Measurements from ENCODE around the gene MTFP1. TPM values are rescaled to one million over a fixed set of nuclear protein-coding genes. Genes with fewer than 3 reads are reported as not detected.

The MTFP1 gene
- total RNA-seq, 3 donors from 2014 or later, result 2.9 to 16.7 (median 14.4) TPM

GRCh38 chr22:30429887-30430286 is 4.3 kb downstream of the MTFP1 start:
- no peak for TF ChIP-seq CTCF (IDR thresholded peaks at IDR 0.05)
- no peak for TF ChIP-seq POLR2AphosphoS5 (IDR thresholded peaks at IDR 0.05)
- no peak for TF ChIP-seq POLR2A (IDR thresholded peaks at IDR 0.05)
- intact Hi-C loops (cut with DNase I; ENCODE audit: low total_unique reads), result no loop called here
- Histone ChIP-seq H3K27me3 (no peaks in the 10 kb centered on the region), H3K4me1 (peaks cover 0 to 3% of the 10 kb centered on the region in 2 donors), H3K4me3 (no peak overlapping the region), H3K36me3 (no peaks in the 10 kb centered on the region), H3K27ac (no peak overlapping the region), H3K9me3 (no peaks in the 10 kb centered on the region)
- DNase-seq (ENCODE audit: low spot score in 2 of 2), result no peak

- TF ChIP-seq CTCF (IDR thresholded peaks at IDR 0.05) (no peak), POLR2AphosphoS5 (IDR thresholded peaks at IDR 0.05) (no peak), POLR2A (IDR thresholded peaks at IDR 0.05) (no peak)
- no peaks in the 10 kb centered on the region for H3K9me3 ChIP-seq
- DNase-seq (ENCODE audit: low spot score in 2 of 2), result no peak
- intact Hi-C loops (cut with DNase I; ENCODE audit: low total_unique reads), result no loop called here
- H3K4me1 ChIP-seq, result no peaks in the 10 kb centered on the region
- no peak overlapping the region for H3K4me3 ChIP-seq
- no peaks in the 10 kb centered on the region for H3K27me3 ChIP-seq
- H3K36me3 ChIP-seq, result no peaks in the 10 kb centered on the region
- H3K27ac ChIP-seq, result no peak overlapping the region
Observed at GRCh38 chr22:30430933-30431332, 5.4 kb downstream of the MTFP1 start.

GRCh38 chr22:30432096-30432495 is 6.5 kb downstream of the MTFP1 start:
- Histone ChIP-seq H3K27ac (no peak overlapping the region), H3K27me3 (no peaks in the 10 kb centered on the region), H3K4me3 (no peak overlapping the region), H3K9me3 (no peaks in the 10 kb centered on the region), H3K4me1 (no peaks in the 10 kb centered on the region), H3K36me3 (no peaks in the 10 kb centered on the region)
- intact Hi-C loops (cut with DNase I; ENCODE audit: low total_unique reads), result no loop called here
- no peak for TF ChIP-seq POLR2A (IDR thresholded peaks at IDR 0.05)
- no peak for TF ChIP-seq POLR2AphosphoS5 (IDR thresholded peaks at IDR 0.05)
- no peak for TF ChIP-seq CTCF (IDR thresholded peaks at IDR 0.05)
- no peak for DNase-seq (ENCODE audit: low spot score in 2 of 2)

- Histone ChIP-seq H3K9me3 (no peaks in the 10 kb centered on the region), H3K4me1 (no peaks in the 10 kb centered on the region), H3K27me3 (no peaks in the 10 kb centered on the region), H3K36me3 (no peaks in the 10 kb centered on the region), H3K4me3 (no peak overlapping the region), H3K27ac (no peak overlapping the region)
- intact Hi-C loops (cut with DNase I; ENCODE audit: low total_unique reads), result no loop called here
- TF ChIP-seq CTCF (IDR thresholded peaks at IDR 0.05), result no peak
- no peak for TF ChIP-seq POLR2AphosphoS5 (IDR thresholded peaks at IDR 0.05)
- TF ChIP-seq POLR2A (IDR thresholded peaks at IDR 0.05), result no peak
- DNase-seq (ENCODE audit: low spot score in 2 of 2), result no peak
Observed at GRCh38 chr22:30432520-30432919, 7.0 kb downstream of the MTFP1 start.

GRCh38 chr22:30433227-30433626 is 7.7 kb downstream of the MTFP1 start:
- no peaks in the 10 kb centered on the region for H3K36me3 ChIP-seq
- TF ChIP-seq POLR2AphosphoS5 (IDR thresholded peaks at IDR 0.05) (no peak), POLR2A (IDR thresholded peaks at IDR 0.05) (no peak), CTCF (IDR thresholded peaks at IDR 0.05) (no peak)
- no peaks in the 10 kb centered on the region for H3K9me3 ChIP-seq
- H3K27ac ChIP-seq, result no peak overlapping the region
- no peaks in the 10 kb centered on the region for H3K4me1 ChIP-seq
- no peaks in the 10 kb centered on the region for H3K27me3 ChIP-seq
- intact Hi-C loops (cut with DNase I; ENCODE audit: low total_unique reads), result no loop called here
- DNase-seq (ENCODE audit: low spot score in 2 of 2), result no peak
- no peak overlapping the region for H3K4me3 ChIP-seq
